Measurements from ENCODE around the gene STRN3. TPM values are rescaled to one million over a fixed set of nuclear protein-coding genes. Genes with fewer than 3 reads are reported as not detected.
"Not testable (repeated sequence)": the region's sequence is repeated elsewhere in the genome, so short reads cannot be mapped to it uniquely, and the experiment has no call there.

STRN3 gene
- total RNA-seq, 2 experiments from 2014 or later: 16.0 to 18.1 TPM

DNA sequence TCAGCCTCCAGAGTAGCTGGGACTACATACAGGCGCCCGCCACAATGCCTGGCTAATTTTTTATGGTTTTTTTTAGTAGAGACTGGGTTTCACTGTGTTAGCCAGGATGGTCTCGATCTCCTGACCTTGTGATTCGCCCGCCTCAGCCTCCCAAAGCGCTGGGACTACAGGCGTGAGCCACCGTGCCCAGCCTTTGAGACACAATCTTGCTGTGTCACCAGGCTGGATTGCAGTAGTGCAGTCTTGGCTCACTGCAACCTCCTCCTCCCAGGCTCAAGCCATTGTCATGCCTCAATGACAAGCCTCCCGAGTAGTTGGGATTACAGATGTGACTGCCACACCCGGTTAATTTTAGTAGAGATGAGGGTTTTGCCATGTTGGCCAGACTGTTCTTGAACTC is 21.3 kb upstream of the STRN3 start:
- Mint-ChIP-seq H3K27me3 (no peaks in the 10 kb centered on the region), H3K36me3 (peaks cover 4% of the 10 kb centered on the region), H3K4me3 (no peak overlapping the region), H3K27ac (no peak overlapping the region), H3K4me1 (peaks cover 3% of the 10 kb centered on the region), H3K9me3 (no peaks in the 10 kb centered on the region)
- DNase-seq: no peak

DNA sequence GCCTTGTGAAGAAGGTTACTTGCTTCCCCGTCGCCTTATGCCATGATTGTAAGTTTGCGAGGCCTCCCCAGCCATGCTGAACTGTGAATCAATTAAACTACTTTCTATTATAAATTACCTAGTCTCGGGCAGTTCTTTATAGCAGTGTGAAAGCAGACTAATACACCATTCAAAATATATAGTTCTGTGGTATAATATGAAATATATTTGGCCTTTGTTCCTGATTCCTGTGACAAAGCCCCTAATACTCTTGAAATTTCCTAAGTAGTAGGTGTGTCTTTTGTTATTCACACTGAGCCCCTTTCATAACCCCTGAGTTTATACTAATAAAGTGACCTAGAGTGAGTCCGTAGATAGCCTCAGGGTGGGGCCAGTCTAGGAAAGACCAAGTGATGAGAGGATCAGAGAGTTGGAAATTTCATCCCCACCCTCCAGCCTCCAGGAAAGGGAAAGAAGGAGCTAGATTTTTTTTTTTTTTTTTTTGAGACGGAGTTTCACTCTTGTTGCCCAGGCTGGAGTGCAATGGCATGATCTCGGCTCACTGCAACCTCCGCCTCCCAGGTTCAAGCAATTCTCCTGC is 19.4 kb upstream of the STRN3 start:
- Mint-ChIP-seq H3K9me3 (no peaks in the 10 kb centered on the region), H3K36me3 (peaks cover 4% of the 10 kb centered on the region), H3K4me1 (peaks cover 3% of the 10 kb centered on the region), H3K27me3 (no peaks in the 10 kb centered on the region), H3K27ac (no peak overlapping the region), H3K4me3 (no peak overlapping the region)
- DNase-seq: no peak

DNA sequence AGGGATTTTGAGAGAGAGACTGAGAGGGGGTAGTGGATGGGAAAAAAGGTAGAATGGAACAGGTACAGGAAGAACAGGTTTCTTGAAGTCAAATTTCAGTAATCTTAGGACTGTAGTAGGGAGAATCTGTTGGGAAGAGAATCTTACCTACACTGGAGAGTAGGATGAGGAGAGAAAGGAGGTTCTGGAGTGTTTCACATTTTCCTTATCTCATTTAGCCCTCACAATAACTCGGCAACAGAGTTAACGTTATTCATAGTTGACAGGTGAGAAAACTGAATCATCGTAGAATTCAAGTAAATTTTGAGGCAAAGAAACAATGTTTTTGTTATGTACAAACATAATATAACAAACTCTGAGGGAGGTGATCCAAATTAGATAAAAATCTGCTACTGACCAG is 17.2 kb upstream of the STRN3 start:
- DNase-seq: no peak
- H3K36me3 Mint-ChIP-seq: peaks cover 3% of the 10 kb centered on the region
- H3K27me3 Mint-ChIP-seq: no peaks in the 10 kb centered on the region
- no peaks in the 10 kb centered on the region for H3K9me3 Mint-ChIP-seq
- H3K4me1 Mint-ChIP-seq: peaks cover 7% of the 10 kb centered on the region
- no peak overlapping the region for H3K4me3 Mint-ChIP-seq
- no peak overlapping the region for H3K27ac Mint-ChIP-seq

DNA sequence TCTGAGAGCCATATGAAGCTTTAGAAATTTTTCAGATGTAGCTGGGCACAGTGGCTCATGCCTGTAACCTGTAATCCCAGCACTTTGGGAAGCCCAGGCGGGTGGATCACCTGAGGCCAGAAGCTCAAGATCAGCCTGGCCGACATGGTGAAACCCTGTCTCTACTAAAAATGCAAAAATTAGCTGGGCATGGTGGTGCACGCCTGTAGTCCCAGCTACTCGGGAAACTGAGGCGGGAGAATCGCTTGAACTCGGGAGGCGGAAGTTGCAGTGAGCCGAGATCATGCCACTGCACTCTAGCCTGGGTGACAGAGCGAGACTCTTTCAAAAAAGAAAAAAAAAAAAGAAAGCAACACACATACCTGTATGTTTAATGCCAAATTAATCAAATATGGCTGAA is 16.7 kb upstream of the STRN3 start:
- not testable (repeated sequence) for H3K9me3 Mint-ChIP-seq, H3K4me1 Mint-ChIP-seq, H3K4me3 Mint-ChIP-seq

DNA sequence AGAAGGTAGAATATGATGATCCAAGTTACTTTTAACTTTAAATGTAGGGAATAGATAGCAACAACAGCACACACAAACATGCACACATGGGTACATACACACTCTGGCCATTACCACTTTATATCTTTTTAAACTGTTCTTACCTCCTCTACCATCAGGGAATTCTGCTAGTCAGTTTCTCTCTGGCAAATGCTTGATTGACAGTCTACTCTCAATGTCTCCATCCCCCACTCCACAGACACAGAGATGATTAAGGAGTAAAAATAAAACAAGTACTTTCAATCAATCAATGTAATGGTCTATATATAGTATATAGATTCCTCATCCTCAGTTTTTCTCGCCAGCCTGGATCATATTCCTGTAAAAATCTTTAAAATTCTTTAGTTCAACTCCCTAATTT is 16.1 kb upstream of the STRN3 start:
- H3K36me3 Mint-ChIP-seq: peaks cover 3% of the 10 kb centered on the region
- no peak overlapping the region for H3K4me3 Mint-ChIP-seq
- H3K27me3 Mint-ChIP-seq: no peaks in the 10 kb centered on the region
- no peak for DNase-seq
- no peaks in the 10 kb centered on the region for H3K9me3 Mint-ChIP-seq
- H3K4me1 Mint-ChIP-seq: peaks cover 9% of the 10 kb centered on the region
- no peak overlapping the region for H3K27ac Mint-ChIP-seq

More for the DNA sequence above, 16.7 kb upstream of the STRN3 start:
- H3K27me3 Mint-ChIP-seq, H3K27ac Mint-ChIP-seq, H3K36me3 Mint-ChIP-seq, DNase-seq: not testable (repeated sequence)

DNA sequence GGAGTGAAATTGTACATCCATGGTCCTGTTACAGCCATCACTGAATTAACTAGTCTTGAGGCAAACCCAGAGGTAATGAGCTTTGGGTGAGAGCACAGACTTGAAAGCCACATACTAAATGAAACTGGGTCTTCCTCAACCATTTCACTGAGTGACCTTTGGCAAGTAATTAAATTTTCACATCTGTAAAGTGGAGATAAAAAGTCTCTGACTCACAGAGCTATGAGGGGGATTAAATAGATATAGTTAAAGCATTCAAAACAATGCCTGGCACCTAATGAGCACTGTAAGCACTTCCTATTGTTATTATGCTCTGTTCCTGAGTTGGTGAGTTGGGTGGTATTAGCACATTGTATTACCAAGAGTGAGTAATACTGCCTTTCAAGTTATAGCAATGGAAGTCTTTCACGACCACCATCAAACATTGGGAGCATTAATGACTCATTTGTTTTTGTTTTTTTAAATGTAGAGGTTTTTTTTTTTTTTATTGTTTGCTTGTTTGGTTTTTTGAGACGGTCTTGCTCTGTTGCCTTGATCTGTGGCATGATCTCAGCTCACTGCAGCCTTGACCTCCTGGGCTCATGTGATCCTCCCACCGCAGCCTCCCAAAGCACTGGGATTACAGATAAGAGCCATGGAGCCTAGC is 12.5 kb upstream of the STRN3 start:
- peak overlapping the region; percentile 12 for H3K27ac Mint-ChIP-seq
- H3K27me3 Mint-ChIP-seq: no peaks in the 10 kb centered on the region
- H3K9me3 Mint-ChIP-seq: no peaks in the 10 kb centered on the region
- H3K36me3 Mint-ChIP-seq: no peaks in the 10 kb centered on the region
- no peak overlapping the region for H3K4me3 Mint-ChIP-seq
- DNase-seq: no peak
- peaks cover 8% of the 10 kb centered on the region for H3K4me1 Mint-ChIP-seq

DNA sequence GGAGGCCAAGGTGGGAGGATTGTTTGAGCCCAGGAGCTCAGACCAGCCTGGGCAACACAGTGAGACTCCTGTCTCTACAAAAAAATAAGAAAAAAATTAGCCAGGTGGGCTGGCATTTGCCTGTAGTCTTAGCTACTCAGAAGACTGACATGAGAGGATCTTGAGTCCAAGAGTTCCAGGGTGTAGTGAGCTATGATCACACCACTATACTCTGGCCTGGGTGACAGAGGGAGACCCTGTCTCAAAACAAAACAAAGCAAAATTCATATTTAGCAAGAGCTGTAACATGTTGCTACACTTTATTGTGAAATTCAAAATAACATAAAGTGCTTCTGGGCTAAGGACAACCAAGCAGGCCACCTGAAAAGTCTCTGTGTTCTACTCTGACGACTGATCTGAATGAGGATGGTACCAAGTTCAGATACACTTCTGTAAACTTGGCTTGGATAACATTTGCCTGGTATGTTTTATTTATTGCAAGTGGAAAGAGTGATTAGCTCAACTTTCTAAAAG is 11.6 kb upstream of the STRN3 start:
- Mint-ChIP-seq H3K4me3 (no peak overlapping the region), H3K27me3 (no peaks in the 10 kb centered on the region), H3K9me3 (no peaks in the 10 kb centered on the region), H3K36me3 (peaks cover 2% of the 10 kb centered on the region), H3K27ac (no peak overlapping the region), H3K4me1 (peaks cover 13% of the 10 kb centered on the region)
- no peak for DNase-seq

DNA sequence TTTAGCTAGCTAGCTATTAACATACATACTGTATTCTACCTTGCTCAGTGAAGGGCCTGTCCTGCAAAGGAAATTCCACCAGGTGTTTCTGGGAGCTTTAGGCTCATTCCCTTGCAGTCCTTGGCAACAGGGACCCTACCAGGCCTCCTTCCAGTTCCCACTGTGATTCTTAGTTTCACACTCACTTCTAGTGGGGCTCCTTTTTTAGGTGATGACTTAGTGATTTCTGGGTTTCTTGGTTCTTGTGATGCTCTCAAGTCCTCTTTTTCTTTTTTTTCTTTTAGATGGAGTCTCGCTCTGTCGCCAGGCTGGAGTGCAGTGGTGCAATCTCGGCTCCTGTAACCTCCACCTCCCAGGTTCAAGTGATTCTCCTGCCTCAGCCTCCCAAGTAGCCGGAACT is 10.4 kb upstream of the STRN3 start:
- no peak overlapping the region for H3K4me3 Mint-ChIP-seq
- no peak for DNase-seq
- peaks cover 2% of the 10 kb centered on the region for H3K36me3 Mint-ChIP-seq
- H3K27me3 Mint-ChIP-seq: no peaks in the 10 kb centered on the region
- H3K4me1 Mint-ChIP-seq: peaks cover 24% of the 10 kb centered on the region
- no peaks in the 10 kb centered on the region for H3K9me3 Mint-ChIP-seq
- H3K27ac Mint-ChIP-seq: no peak overlapping the region

DNA sequence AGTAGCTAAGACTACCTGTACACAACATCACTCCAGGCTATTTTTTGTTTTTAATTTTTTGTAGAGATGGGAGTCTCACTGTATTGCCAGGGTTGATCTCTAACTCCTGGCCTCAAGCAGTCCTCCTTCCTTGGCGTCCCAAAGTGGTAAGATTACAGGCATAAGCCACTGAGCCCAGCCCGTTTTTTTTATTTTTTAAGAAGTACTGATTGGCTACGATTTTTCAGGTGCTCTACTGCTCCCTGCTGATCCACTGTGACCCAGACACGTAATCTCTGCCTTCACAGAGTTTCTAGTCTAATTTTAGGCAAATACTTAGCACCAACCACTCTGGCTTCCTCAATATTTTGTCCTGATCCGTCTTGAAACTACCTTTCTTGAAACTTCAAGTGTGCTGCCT is 4.3 kb upstream of the STRN3 start:
- Mint-ChIP-seq H3K36me3 (peaks cover 8% of the 10 kb centered on the region), H3K4me3 (no peak overlapping the region), H3K27ac (peak overlapping the region; percentile 21), H3K4me1 (peaks cover 53% of the 10 kb centered on the region), H3K27me3 (no peaks in the 10 kb centered on the region), H3K9me3 (no peaks in the 10 kb centered on the region)
- no peak for DNase-seq

DNA sequence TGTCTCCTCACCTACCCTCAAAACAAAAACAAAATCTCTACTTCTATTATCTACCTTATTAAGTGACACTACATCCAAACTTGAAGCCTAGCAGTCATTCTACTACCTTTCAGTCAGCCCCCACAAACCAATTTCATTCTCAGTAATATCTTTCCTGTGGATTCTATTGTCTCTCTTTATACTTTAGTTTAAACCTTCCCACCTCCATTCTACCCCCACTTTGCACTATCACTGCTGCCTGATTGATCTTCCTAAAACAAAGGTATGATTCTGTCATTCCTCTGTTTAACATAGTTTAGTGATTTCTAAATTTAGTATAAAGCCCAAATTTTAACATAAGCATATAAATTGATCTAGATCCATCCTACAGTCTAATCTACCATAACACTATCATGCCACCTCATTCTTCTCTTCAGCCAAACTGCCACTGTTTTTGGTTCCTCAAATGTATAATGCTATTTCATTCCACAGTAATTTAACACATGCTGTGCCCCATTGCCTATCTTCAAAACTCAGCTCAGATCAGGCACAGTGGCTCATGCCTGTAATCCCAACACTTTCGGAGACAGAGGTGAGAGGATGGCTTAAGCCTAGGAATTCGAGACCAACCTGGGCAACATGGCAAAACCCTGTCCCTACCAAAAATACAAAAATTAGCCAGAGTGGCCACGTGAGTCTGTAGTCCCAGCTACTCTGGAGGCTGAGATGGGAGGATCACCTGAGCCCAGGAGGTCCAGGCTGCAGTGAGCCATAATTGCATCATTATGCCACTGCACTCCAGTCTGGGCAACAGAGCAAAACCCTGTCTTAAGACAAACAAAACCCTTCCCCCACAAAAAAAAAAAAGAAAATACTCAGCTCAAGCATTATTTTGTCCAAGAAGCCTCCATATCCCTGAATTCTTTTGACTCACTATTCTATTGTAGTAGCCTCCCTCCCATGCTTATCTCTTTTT is 3.1 kb upstream of the STRN3 start:
- DNase-seq: no peak
- no peaks in the 10 kb centered on the region for H3K27me3 Mint-ChIP-seq
- peak overlapping the region; percentile 5 for H3K4me3 Mint-ChIP-seq
- H3K9me3 Mint-ChIP-seq: no peaks in the 10 kb centered on the region
- H3K4me1 Mint-ChIP-seq: peaks cover 59% of the 10 kb centered on the region
- peaks cover 12% of the 10 kb centered on the region for H3K36me3 Mint-ChIP-seq
- H3K27ac Mint-ChIP-seq: peak overlapping the region; percentile 49

DNA sequence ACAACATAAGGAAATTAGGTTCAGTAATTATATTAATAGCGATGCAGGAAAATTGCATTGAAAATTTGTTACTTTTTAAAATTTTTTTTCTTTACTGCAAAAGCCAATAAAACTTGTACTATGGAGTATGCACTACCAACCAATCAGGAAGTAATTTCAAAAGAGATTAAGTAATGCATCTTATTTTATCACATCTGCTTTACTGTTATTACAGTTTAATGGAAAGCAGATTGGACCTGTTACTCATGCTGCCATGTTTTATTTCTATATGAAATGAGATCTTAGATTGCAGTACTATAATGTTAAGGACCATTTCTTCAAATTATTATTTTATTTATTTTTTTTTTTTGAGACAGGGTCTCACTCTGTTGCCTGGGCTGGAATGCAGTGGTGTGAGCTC is 1.7 kb upstream of the STRN3 start:
- H3K36me3 Mint-ChIP-seq: peaks cover 14% of the 10 kb centered on the region
- H3K4me1 Mint-ChIP-seq: peaks cover 63% of the 10 kb centered on the region

DNA sequence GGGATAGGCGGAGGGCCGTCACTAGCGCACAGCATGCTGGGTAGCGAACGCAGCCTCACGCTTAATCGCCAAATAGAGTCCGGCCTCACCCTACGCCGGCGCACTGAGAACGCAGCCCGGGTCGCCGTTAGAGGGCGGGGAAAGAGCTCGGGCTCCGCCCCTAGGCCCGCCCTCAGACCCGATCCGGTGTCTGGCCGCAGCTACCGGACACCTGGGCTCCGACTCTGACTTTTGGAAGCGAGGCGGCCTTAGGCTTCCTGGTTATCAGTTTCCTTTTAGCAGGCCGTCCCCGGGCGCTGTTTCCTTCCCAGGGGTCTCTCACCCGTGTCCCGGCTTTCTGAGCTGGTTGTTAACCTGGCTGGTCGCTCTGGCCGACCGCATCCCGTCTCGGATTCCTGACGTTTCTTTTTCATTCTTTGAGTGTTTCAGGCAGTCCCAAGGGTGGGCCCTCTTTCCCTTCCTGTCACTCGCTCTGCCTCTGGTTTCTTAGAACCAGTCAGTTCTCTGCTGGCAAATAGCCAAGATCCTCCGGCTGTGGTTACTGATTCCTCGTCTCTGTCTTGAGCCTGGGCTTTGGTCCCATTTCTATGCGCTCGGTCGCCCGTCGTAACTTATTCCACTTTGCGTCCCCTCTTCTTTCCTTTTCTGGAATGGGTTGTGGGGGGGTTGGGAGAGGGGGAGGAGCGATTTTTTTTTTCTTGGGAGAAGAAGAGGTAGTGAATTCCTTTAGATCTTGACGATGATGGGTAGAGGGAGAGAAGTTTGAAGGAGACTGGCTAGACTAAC is 464 bp upstream of the STRN3 start:
- Mint-ChIP-seq H3K27ac (peak overlapping the region; percentile 98), H3K36me3 (peaks cover 20% of the 10 kb centered on the region), H3K4me1 (peaks cover 56% of the 10 kb centered on the region), H3K4me3 (peak overlapping the region; percentile 88), H3K27me3 (no peaks in the 10 kb centered on the region), H3K9me3 (no peaks in the 10 kb centered on the region)
- peak; percentile 91 for DNase-seq

More for the DNA sequence above, 1.7 kb upstream of the STRN3 start:
- Mint-ChIP-seq H3K27ac (no peak overlapping the region), H3K9me3 (no peaks in the 10 kb centered on the region), H3K4me3 (no peak overlapping the region), H3K27me3 (no peaks in the 10 kb centered on the region)
- no peak for DNase-seq

DNA sequence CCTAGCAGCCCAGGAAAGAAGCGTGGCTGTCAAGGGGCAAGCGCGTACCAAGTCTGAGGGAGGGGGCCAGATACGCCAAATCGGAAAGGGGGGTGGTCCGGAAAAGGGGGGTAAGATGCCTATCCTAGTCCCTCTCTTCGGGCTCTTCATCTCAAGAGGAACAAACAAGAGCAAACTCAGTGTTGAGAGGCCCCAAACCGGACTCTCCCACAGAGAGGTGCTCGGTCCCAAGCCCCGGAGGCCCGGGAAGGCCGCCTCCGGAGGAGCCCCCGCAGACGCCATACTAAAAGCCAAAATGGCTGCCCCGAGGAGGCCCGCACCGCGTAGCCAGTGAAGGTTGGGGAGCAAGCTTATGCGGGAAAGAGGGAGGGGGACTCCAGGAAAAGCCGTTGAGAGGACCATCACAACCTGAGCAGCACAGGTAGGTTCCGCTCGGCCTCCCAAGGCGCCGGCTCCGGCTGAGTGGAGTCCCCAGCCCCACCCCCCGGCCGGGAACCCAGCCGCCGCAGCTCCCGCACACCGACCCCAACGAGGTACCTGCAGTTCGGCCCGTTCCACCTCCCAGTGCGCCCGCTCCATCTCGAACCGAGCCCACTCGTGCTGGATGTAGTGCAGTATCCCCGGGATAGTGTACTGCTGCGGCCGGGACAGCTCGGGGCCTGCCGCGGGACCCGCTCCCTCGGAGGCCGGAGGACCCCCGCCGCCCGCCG is 657 bp downstream of the STRN3 start, which contains the start of gene AP4S1:
Gene AP4S1 (plus strand): TSS at position 283 of the 710 bp plus-strand sequence. CDS start 40,548 bp downstream, outside the sequence.
- DNase-seq: peak; percentile 52
- Mint-ChIP-seq H3K9me3 (no peaks in the 10 kb centered on the region), H3K4me3 (peak within 1 kb of the TSS; percentile 88), H3K36me3 (peaks cover 28% of the 10 kb centered on the region), H3K27me3 (no peaks in the 10 kb centered on the region), H3K27ac (peak within 1 kb of the TSS; percentile 98), H3K4me1 (peaks cover 48% of the 10 kb centered on the region)
